NCI-H526 treated with DMSO at 0.1 percent for 48 hours (cell line): ENCODE data around the gene GINS2.
A peak's percentile ranks its signal among the peaks of the same experiment; 100 is the strongest.

ENCODE experiments used
- DNase-seq: peaks from one replicate; lab custom pipeline; 2025; lab: John Stamatoyannopoulos, UW

GINS2 gene

GRCh38 chr16:85689950-85690320 is 1.2 kb upstream of the GINS2 start:
- DNase-seq = no peak

GRCh38 chr16:85689285-85689949 is 663 bp upstream of the GINS2 start:
- DNase-seq = peak; percentile 22

GRCh38 chr16:85687651-85688471 is 893 bp downstream of the GINS2 start:
- DNase-seq = peak; percentile 60

GRCh38 chr16:85686912-85687591 is 1.7 kb downstream of the GINS2 start:
- no peak for DNase-seq

GRCh38 chr16:85685251-85685650 is 3.5 kb downstream of the GINS2 start:
- no peak for DNase-seq

- no peak for DNase-seq
Observed at GRCh38 chr16:85683363-85683762, 5.4 kb downstream of the GINS2 start.

- no peak for DNase-seq
Observed at GRCh38 chr16:85682516-85682915, 6.2 kb downstream of the GINS2 start.

GRCh38 chr16:85681255-85681654 is 7.5 kb downstream of the GINS2 start:
- DNase-seq = no peak

GRCh38 chr16:85680352-85680944 is 8.3 kb downstream of the GINS2 start:
- DNase-seq = no peak

GRCh38 chr16:85679870-85680269 is 8.9 kb downstream of the GINS2 start:
- DNase-seq = no peak

GRCh38 chr16:85678821-85679220 is 9.9 kb downstream of the GINS2 start:
- DNase-seq = peak; percentile 84

- DNase-seq = no peak
Observed at GRCh38 chr16:85678016-85678415, 10.7 kb downstream of the GINS2 start.

- DNase-seq = no peak
Observed at GRCh38 chr16:85677383-85677967, 11.3 kb downstream of the GINS2 start.

GRCh38 chr16:85676466-85676865 is 12.3 kb downstream of the GINS2 start:
- DNase-seq = no peak

- no peak for DNase-seq
Observed at GRCh38 chr16:85675251-85675874, 13.4 kb downstream of the GINS2 start.

GRCh38 chr16:85674828-85675227 is 13.9 kb downstream of the GINS2 start:
- DNase-seq = no peak

- no peak for DNase-seq
Observed at GRCh38 chr16:85674418-85674755, 14.4 kb downstream of the GINS2 start.

- no peak for DNase-seq
Observed at GRCh38 chr16:85673529-85674417, 15.0 kb downstream of the GINS2 start.

- no peak for DNase-seq
Observed at GRCh38 chr16:85670840-85671239, 17.9 kb downstream of the GINS2 start.

- DNase-seq = no peak
Observed at GRCh38 chr16:85668676-85669424, 19.9 kb downstream of the GINS2 start.
